ENCODE data around the gene RNU1-2. TPM values are rescaled to one million over a fixed set of nuclear protein-coding genes. Genes with fewer than 3 reads are reported as not detected.
A peak's percentile ranks its signal among the peaks of the same experiment; 100 is the strongest.

RNU1-2 gene
- polyA plus RNA-seq, 1 donor from 2014 or later, result not detected

GRCh38 chr1:16921391-16922185, 25.8 kb downstream of the RNU1-2 start, which contains the start of gene CROCC:
Gene CROCC (plus strand): TSS chr1:16921931. CDS start chr1:16922019, 88 bp downstream.
- Histone ChIP-seq H2AFZ (ENCODE audit: low read depth, low read length) (peak within 1 kb of the TSS; percentile 68), H3K4me2 (ENCODE audit: low read length) (peak within 1 kb of the TSS; percentile 73), H3K27me3 (ENCODE audit: insufficient read depth, low read depth, low read length) (no peaks in the 10 kb centered on the region), H3K9ac (ENCODE audit: low read length) (peak within 1 kb of the TSS; percentile 64), H3K4me3 (ENCODE audit: low read length) (peak within 1 kb of the TSS; percentile 70), H3F3A (ENCODE audit: insufficient read depth, low read length, poor library complexity, severe bottlenecking) (no peaks in the 10 kb centered on the region), H3K79me2 (replicated peaks; ENCODE audit: insufficient read depth, low read length) (peaks cover 16% of the 10 kb centered on the region), H3K27ac (ENCODE audit: low read length) (peak within 1 kb of the TSS; percentile 45), H3K9me3 (ENCODE audit: low read length) (no peaks in the 10 kb centered on the region), H3K9me2 (ENCODE audit: insufficient read depth, low read length) (no peaks in the 10 kb centered on the region), H3K36me3 (ENCODE audit: insufficient read depth, low read length) (no peaks in the 10 kb centered on the region), H4K20me1 (ENCODE audit: insufficient read depth) (no peaks in the 10 kb centered on the region)
- TF ChIP-seq, protein P1, sequence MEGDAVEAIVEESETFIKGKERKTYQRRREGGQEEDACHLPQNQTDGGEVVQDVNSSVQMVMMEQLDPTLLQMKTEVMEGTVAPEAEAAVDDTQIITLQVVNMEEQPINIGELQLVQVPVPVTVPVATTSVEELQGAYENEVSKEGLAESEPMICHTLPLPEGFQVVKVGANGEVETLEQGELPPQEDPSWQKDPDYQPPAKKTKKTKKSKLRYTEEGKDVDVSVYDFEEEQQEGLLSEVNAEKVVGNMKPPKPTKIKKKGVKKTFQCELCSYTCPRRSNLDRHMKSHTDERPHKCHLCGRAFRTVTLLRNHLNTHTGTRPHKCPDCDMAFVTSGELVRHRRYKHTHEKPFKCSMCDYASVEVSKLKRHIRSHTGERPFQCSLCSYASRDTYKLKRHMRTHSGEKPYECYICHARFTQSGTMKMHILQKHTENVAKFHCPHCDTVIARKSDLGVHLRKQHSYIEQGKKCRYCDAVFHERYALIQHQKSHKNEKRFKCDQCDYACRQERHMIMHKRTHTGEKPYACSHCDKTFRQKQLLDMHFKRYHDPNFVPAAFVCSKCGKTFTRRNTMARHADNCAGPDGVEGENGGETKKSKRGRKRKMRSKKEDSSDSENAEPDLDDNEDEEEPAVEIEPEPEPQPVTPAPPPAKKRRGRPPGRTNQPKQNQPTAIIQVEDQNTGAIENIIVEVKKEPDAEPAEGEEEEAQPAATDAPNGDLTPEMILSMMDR (IDR thresholded peaks at IDR 0.05; ENCODE audit: poor library complexity, severe bottlenecking), result peak; percentile 36
- TF ChIP-seq MXI1 (conservative IDR thresholded peaks at IDR 0.05; ENCODE audit: poor library complexity, severe bottlenecking), result peak; percentile 93
- TF ChIP-seq RAD21 (conservative IDR thresholded peaks at IDR 0.05), result peak; percentile 34
- no peak for TF ChIP-seq SMC3 (conservative IDR thresholded peaks at IDR 0.05; ENCODE audit: poor library complexity)
- peak; percentile 30 for TF ChIP-seq TAF1 (IDR thresholded peaks at IDR 0.05; ENCODE audit: low read depth)

DNA sequence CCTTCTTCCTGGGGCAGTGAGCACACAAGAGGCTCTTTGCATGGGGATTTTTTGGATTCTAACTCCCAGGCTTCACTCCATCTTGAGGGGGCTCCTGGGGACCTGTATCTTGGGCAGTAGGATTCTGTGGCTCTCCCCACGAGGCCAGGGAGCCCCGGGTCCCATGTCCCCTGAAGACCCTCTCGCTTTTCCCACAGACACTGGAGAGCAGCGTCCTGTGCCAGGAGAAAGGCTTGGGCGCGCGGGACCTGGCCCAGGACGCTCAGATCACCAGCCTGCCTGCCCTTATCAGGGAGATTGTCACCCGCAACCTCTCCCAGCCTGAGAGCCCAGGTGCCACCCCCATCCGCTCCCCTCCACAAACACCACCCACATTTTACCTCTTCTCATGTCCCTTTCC, 26.7 kb downstream of the RNU1-2 start:
- no peak overlapping the region for H3K27ac ChIP-seq (ENCODE audit: low read length)
- H3K36me3 ChIP-seq (ENCODE audit: insufficient read depth, low read length), result no peaks in the 10 kb centered on the region
- peak overlapping the region; percentile 64 for H3K9ac ChIP-seq (ENCODE audit: low read length)
- H3K9me2 ChIP-seq (ENCODE audit: insufficient read depth, low read length), result no peaks in the 10 kb centered on the region
- peak overlapping the region; percentile 73 for H3K4me2 ChIP-seq (ENCODE audit: low read length)
- TF ChIP-seq TAF1 (IDR thresholded peaks at IDR 0.05; ENCODE audit: low read depth) (no peak), REST (IDR thresholded peaks at IDR 0.05; ENCODE audit: borderline replicate concordance) (no peak)
- peak overlapping the region; percentile 70 for H3K4me3 ChIP-seq (ENCODE audit: low read length)
- H4K20me1 ChIP-seq (ENCODE audit: insufficient read depth), result no peaks in the 10 kb centered on the region
- H3K9me3 ChIP-seq (ENCODE audit: low read length), result no peaks in the 10 kb centered on the region
- no peak overlapping the region for H2AFZ ChIP-seq (ENCODE audit: low read depth, low read length)
- peaks cover 16% of the 10 kb centered on the region for H3K79me2 ChIP-seq (replicated peaks; ENCODE audit: insufficient read depth, low read length)
- no peaks in the 10 kb centered on the region for H3K27me3 ChIP-seq (ENCODE audit: insufficient read depth, low read depth, low read length)
- H3F3A ChIP-seq (ENCODE audit: insufficient read depth, low read length, poor library complexity, severe bottlenecking), result no peaks in the 10 kb centered on the region

- no peaks in the 10 kb centered on the region for H3K27me3 ChIP-seq (ENCODE audit: insufficient read depth, low read depth, low read length)
- H3K9ac ChIP-seq (ENCODE audit: low read length), result no peak overlapping the region
- H2AFZ ChIP-seq (ENCODE audit: low read depth, low read length), result no peak overlapping the region
- H4K20me1 ChIP-seq (ENCODE audit: insufficient read depth), result no peaks in the 10 kb centered on the region
- no peaks in the 10 kb centered on the region for H3K36me3 ChIP-seq (ENCODE audit: insufficient read depth, low read length)
- H3K4me3 ChIP-seq (ENCODE audit: low read length), result no peak overlapping the region
- H3K27ac ChIP-seq (ENCODE audit: low read length), result no peak overlapping the region
- no peaks in the 10 kb centered on the region for H3F3A ChIP-seq (ENCODE audit: insufficient read depth, low read length, poor library complexity, severe bottlenecking)
- peaks cover 16% of the 10 kb centered on the region for H3K79me2 ChIP-seq (replicated peaks; ENCODE audit: insufficient read depth, low read length)
- H3K9me3 ChIP-seq (ENCODE audit: low read length), result no peaks in the 10 kb centered on the region
- no peak overlapping the region for H3K4me2 ChIP-seq (ENCODE audit: low read length)
- no peaks in the 10 kb centered on the region for H3K9me2 ChIP-seq (ENCODE audit: insufficient read depth, low read length)
- TF ChIP-seq RAD21 (conservative IDR thresholded peaks at IDR 0.05) (no peak), EP300 (conservative IDR thresholded peaks at IDR 0.05; ENCODE audit: poor library complexity, severe bottlenecking) (no peak), TAF1 (IDR thresholded peaks at IDR 0.05; ENCODE audit: low read depth) (no peak), EZH2 (IDR thresholded peaks at IDR 0.05; ENCODE audit: borderline replicate concordance, insufficient read depth, low read length, poor library complexity, severe bottlenecking) (no peak), REST (IDR thresholded peaks at IDR 0.05; ENCODE audit: borderline replicate concordance) (no peak), POLR2AphosphoS5 (IDR thresholded peaks at IDR 0.05) (no peak)
- TF ChIP-seq, protein P1 (IDR thresholded peaks at IDR 0.05; ENCODE audit: poor library complexity, severe bottlenecking), result no peak
These were observed 27.2 kb downstream of the RNU1-2 start for GRCh38 chr1:16922885-16923431.
